ENCODE measurements around the gene PRELID1.
A peak's percentile ranks its signal among the peaks of the same experiment; 100 is the strongest.

Gene PRELID1

DNA sequence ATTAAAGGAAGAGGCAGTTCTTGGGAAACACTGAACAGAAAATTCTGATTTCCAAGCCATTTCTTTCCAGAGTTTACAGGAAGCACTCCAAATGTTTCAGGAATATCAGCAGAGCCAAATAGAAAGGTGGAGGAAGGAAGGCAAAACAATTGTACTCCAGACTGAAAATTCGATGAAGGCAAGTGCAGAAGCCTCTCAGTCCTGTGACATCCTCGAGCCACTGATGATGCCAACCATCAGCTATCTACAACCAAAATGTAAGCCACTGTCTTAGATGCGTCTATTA, 45.7 kb downstream of the PRELID1 start:
- peak overlapping the region; percentile 91 to 98 (median 96) for H3K4me3 Mint-ChIP-seq
- peaks cover 35% of the 10 kb centered on the region for H3K4me1 Mint-ChIP-seq
- TF ChIP-seq, protein P1, sequence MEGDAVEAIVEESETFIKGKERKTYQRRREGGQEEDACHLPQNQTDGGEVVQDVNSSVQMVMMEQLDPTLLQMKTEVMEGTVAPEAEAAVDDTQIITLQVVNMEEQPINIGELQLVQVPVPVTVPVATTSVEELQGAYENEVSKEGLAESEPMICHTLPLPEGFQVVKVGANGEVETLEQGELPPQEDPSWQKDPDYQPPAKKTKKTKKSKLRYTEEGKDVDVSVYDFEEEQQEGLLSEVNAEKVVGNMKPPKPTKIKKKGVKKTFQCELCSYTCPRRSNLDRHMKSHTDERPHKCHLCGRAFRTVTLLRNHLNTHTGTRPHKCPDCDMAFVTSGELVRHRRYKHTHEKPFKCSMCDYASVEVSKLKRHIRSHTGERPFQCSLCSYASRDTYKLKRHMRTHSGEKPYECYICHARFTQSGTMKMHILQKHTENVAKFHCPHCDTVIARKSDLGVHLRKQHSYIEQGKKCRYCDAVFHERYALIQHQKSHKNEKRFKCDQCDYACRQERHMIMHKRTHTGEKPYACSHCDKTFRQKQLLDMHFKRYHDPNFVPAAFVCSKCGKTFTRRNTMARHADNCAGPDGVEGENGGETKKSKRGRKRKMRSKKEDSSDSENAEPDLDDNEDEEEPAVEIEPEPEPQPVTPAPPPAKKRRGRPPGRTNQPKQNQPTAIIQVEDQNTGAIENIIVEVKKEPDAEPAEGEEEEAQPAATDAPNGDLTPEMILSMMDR (IDR thresholded peaks at IDR 0.05; ENCODE audit: unreplicated experiment in 3 of 3) = no peak
- H3K27me3 Mint-ChIP-seq (ENCODE audit: low read depth) = peaks cover 3% of the 10 kb centered on the region
- H3K27ac Mint-ChIP-seq = peak overlapping the region; percentile 69 to 99 (median 98)
- peaks cover 12% of the 10 kb centered on the region for H3K36me3 Mint-ChIP-seq (ENCODE audit: low read depth)
- no peaks in the 10 kb centered on the region for H3K9me3 Mint-ChIP-seq

DNA sequence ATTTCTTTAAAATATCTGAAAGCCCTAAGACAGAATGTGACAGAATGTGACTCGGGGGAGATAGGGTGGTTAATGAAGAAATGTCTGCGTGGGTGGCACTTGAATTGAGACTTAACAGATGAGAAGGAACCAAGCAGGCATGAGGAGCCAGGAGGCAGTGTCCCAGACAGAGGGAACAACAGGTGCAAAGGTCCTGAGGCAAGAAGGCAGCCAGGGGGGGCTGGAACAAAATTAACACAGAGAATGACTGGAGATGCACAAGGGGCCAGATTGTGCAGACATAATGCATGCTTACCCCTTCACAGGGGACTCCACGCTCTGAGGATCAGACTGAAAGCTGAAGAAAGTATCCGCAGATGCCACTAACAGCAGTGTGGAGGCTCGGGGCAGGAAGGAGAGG, 46.2 kb downstream of the PRELID1 start:
- H3K4me3 Mint-ChIP-seq = peak overlapping the region; percentile 91 to 98 (median 96)
- H3K4me1 Mint-ChIP-seq = peaks cover 35% of the 10 kb centered on the region
- H3K27ac Mint-ChIP-seq = peak overlapping the region; percentile 98 to 100 (median 99)
- H3K27me3 Mint-ChIP-seq (ENCODE audit: low read depth) = peaks cover 3% of the 10 kb centered on the region
- H3K36me3 Mint-ChIP-seq (ENCODE audit: low read depth) = peaks cover 12% of the 10 kb centered on the region
- TF ChIP-seq, protein P1 (IDR thresholded peaks at IDR 0.05; ENCODE audit: unreplicated experiment in 3 of 3) = no peak
- H3K9me3 Mint-ChIP-seq = no peaks in the 10 kb centered on the region

DNA sequence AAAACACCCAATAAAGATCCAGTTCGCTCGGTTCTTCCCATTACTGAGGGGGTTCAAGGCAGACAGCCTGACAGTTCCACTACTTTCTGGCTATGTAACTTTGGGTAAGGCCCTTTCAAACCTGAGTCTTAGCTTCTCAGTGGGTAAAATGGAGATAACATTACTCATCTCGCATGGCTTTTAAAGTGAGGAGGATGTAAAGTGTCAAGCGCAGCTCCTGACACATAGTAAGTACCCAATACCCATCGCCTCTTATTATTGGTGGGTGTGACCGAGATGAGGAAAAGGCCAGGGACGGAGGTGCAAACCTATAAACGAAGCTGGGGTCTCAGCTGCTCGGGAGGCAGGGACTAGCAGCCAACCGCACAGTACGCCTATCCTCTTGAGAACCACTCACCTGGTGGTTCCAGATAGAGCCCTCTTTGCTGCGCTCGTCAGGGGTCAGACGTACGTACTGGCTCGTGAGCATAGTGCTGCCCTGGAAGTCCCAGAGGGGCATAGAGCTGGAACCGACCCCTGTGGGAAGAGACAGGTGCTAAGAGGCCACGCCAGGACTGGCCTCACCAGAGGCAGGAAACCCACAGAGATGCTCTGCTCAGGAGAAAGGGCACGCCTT, 47.3 kb downstream of the PRELID1 start:
- TF ChIP-seq, protein P1 (IDR thresholded peaks at IDR 0.05; ENCODE audit: unreplicated experiment in 3 of 3) = no peak
- no peaks in the 10 kb centered on the region for H3K9me3 Mint-ChIP-seq
- peak overlapping the region; percentile 91 to 98 (median 96) for H3K4me3 Mint-ChIP-seq
- H3K27me3 Mint-ChIP-seq (ENCODE audit: low read depth) = peaks cover 3% of the 10 kb centered on the region
- peak overlapping the region; percentile 98 to 100 (median 99) for H3K27ac Mint-ChIP-seq
- H3K4me1 Mint-ChIP-seq = peaks cover 35% of the 10 kb centered on the region
- H3K36me3 Mint-ChIP-seq (ENCODE audit: low read depth) = peaks cover 12% of the 10 kb centered on the region

DNA sequence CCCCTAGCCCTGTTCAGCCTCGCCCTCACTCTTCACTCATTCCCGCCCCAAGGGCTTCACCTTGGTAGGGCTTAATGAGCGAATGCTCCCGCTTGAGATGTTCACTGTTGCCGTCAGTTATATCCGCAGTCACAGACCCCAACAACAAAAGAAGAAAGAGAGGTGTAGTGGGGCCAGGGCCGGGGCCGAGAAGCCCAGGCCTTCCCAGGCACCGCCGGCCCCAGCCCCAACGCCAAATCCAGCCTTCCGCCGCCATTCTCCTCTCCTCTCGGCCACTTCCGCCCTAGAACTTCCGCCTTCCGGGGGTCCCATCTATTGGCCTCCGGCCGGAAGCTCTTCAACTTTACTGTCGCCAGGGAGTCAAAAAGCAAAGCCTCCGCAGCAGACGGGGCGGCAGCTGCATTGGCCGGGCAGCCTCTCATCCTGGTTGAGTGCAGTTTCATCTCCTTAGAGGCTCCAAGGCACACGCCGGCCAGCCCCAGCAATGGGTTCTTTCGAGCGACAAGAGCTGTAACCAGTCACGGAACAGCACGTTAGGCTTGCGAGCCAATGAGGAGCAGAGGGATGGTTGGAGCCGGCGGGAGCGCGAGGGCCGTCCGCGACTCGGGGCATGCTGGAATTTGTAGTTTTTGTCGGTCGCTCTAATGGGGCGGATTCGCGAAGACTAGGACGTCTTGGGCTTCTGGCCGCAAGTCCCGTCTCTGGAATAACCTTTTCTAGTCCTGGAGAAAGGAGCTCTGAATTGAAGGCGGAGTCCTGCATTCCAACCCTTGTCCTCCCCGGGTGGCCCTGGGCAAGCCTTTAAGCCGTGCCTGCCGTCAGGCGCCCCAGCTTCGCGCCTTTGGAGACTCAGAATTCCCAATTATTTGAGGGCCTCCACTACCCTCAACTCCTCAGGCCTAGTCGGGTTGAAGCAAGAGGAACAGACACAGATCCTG, 48.1 kb downstream of the PRELID1 start, which contains the start of gene LMAN2:
TSS of gene LMAN2 (minus strand) at position 277 of the 938 bp plus-strand sequence. CDS start at position 256, 21 bp downstream.
- peaks cover 35% of the 10 kb centered on the region for H3K4me1 Mint-ChIP-seq
- peaks cover 7% of the 10 kb centered on the region for H3K36me3 Mint-ChIP-seq (ENCODE audit: low read depth)
- TF ChIP-seq, protein P1 (IDR thresholded peaks at IDR 0.05; ENCODE audit: unreplicated experiment in 3 of 3) = no peak
- H3K9me3 Mint-ChIP-seq = no peaks in the 10 kb centered on the region
- peak within 1 kb of the TSS; percentile 98 to 100 (median 99) for H3K27ac Mint-ChIP-seq
- H3K27me3 Mint-ChIP-seq (ENCODE audit: low read depth) = peaks cover 3% of the 10 kb centered on the region
- peak within 1 kb of the TSS; percentile 91 to 98 (median 96) for H3K4me3 Mint-ChIP-seq

DNA sequence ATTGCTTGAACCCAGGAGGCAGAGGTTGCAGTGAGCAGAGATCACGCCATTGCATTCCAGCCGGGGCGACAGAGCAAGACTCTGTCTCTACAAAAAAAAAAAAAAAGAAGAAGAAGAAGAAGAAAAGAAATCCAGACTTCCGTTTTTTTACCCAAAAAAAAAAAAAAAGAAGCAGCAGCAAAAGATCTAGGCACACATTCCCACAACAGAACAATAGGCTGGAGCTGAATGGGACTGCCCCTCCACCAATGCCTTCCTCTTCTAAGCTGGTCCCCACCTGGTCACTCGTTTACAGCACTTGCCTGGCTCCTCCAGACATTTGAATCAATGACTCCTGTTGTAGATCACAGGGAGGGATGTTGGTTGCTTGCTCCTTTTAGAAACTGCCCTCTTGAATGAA, 49.5 kb downstream of the PRELID1 start:
- H3K4me1 Mint-ChIP-seq = peaks cover 29% of the 10 kb centered on the region
- H3K27ac Mint-ChIP-seq = peak overlapping the region; percentile 27 to 55 (median 38)
- no peaks in the 10 kb centered on the region for H3K9me3 Mint-ChIP-seq
- TF ChIP-seq, protein P1 (IDR thresholded peaks at IDR 0.05; ENCODE audit: unreplicated experiment in 3 of 3) = no peak
- H3K36me3 Mint-ChIP-seq (ENCODE audit: low read depth) = no peaks in the 10 kb centered on the region
- H3K4me3 Mint-ChIP-seq = peak overlapping the region; percentile 60 to 82 (median 70)
- peaks cover 8% of the 10 kb centered on the region for H3K27me3 Mint-ChIP-seq (ENCODE audit: low read depth)
